GM12891 (cell line): ENCODE data around the gene ZMYM3.

Source experiments
- PAX5 ChIP-seq: IDR thresholded peaks from 2 replicates; pipeline ENCODE4 v1.6.1; 2011; ENCODE audit warnings: low read length, moderate library complexity, mild to moderate bottlenecking; ENCODE audit not compliant: insufficient read depth, severe bottlenecking
- POLR2A ChIP-seq: IDR thresholded peaks from 2 replicates; pipeline ENCODE4 v1.6.1; 2011; ENCODE audit warnings: low read depth, low read length, control low read depth
- POLR2AphosphoS5 ChIP-seq: IDR thresholded peaks from 2 replicates; pipeline ENCODE4 v1.6.1; 2011; ENCODE audit warnings: low read depth, low read length, control low read depth
- POU2F2 ChIP-seq: IDR thresholded peaks from 2 replicates; pipeline ENCODE4 v1.6.1; 2011; ENCODE audit warnings: low read depth, mild to moderate bottlenecking, control low read depth, low read length, moderate library complexity
- SPI1 ChIP-seq: IDR thresholded peaks from 2 replicates; pipeline ENCODE4 v1.6.1; 2011; ENCODE audit warnings: low read depth, low read length, control low read depth
- TAF1 ChIP-seq: IDR thresholded peaks from 2 replicates; pipeline ENCODE4 v1.6.1; 2011; ENCODE audit warnings: low read depth, low read length, control low read depth

DNA sequence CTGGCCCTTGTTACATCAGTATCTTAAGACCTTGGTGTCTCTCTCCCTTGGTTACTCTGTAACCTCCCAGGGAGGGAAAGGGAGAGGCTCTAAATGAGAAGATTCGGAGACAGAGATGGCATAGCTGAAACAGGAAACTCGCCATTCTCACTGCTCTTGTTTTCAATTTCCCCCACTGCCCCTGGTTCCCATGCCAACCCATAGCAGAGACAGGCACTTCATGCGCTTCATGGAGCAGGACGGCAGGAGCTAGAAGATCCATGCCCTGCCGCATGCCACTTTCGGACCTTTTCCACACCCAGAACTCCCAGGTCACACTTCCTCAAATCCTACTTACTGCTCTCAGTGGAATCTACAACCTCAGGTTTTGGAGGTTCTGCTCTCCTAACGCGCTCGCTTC is 3.1 kb downstream of the ZMYM3 start:
- no peak for TF ChIP-seq POLR2AphosphoS5
- TF ChIP-seq POLR2A = no peak
- no peak for TF ChIP-seq POU2F2
- no peak for TF ChIP-seq TAF1
- no peak for TF ChIP-seq PAX5
- TF ChIP-seq SPI1 = no peak
